ENCODE results near the gene TEP1. TPM values are rescaled to one million over a fixed set of nuclear protein-coding genes. Genes with fewer than 3 reads are reported as not detected.
A peak's percentile ranks its signal among the peaks of the same experiment; 100 is the strongest.
"Not testable (repeated sequence)": the region's sequence is repeated elsewhere in the genome, so short reads cannot be mapped to it uniquely, and the experiment has no call there.

The TEP1 gene
- total RNA-seq, 1 experiment from 2014 or later = 12.6 TPM

DNA sequence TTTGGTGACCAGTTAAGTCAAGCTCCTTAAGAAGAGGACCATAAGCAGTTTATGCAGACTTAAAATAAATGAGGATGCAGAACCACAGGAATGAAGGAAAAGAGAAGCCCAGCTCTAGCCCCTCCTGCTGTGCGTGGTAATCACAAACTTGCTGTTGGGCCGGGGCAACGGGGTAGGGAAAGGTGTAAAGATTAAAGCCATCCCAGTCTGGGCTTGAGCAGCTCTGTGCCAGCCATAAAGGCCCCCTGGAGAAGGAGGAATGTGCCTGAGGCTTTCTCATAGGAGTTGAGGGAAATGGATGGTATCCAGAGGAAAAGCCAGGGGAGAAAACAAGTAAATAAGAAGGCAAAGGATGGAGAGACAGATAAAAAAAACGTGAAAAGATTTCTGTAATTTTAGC lies 25.1 kb downstream of the TEP1 start:
- DNase-seq (ENCODE audit: low spot score) = no peak

DNA sequence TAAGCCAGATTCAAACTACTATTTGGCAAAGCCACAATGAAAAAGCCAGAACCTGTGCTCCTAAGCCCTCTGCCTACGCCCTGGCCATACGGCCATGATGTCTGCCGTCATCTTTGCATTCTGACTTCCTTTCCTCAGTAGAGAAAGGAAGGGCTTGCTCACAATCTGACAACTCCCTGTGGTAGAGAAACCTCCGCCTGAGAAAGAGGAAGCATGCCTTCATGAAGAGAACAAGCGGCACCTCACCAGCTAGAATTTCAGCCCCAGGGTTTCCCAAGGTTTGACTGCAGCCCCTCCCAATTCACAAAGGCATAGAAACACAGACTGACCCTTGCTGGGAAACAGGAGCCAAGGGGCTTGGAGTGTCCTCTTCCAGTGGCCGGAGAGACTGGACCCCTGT lies 25.7 kb downstream of the TEP1 start:
- DNase-seq (ENCODE audit: low spot score) = no peak

DNA sequence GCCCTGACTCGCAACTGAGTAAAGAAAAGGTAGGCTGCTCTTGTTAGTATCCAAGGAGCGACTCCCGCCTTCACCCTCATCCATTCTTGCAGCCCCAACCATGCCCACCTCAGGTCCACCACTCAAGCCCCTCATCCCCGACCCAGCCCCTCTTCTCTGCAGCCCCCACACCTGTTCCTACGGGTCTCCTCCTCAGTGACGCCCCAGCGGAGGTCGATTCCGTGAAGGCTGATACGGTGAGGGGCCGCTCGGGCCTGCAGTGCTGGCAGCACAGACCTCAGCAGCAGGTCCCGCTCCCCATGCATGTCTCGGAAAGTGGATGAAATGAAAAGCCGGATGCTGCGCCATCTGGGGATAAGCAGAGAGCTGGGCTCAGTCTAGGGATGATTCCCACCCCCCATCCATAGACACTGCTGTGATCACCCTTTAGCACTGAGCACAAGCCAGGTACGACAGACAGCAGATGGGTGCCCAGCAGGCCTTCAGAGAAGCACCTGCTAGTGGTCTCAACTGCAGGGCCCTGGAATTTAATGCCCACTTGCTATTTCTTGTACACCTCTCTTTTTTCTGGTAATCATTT lies 26.9 kb downstream of the TEP1 start:
- DNase-seq (ENCODE audit: low spot score) = no peak

DNA sequence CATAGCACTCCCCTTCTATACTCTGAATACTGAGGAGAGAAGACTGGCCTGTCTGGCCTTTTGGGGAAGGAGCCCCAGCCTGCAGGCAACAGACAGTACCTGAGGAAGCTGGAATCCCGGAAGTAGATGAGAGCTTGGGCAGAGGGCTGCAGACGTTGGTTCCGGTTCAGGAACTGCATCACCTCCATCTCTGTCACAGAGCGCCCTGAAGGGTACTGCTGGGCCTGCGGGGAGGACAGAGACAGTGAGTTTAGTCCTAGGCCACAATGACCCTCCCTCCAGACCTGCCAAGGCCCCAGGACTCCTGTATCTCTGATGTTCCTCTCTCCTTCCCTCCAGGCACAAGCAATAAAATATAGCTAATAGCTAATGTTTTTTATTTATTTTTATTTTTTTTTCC lies 28.4 kb downstream of the TEP1 start:
- no peak for DNase-seq (ENCODE audit: low spot score)

DNA sequence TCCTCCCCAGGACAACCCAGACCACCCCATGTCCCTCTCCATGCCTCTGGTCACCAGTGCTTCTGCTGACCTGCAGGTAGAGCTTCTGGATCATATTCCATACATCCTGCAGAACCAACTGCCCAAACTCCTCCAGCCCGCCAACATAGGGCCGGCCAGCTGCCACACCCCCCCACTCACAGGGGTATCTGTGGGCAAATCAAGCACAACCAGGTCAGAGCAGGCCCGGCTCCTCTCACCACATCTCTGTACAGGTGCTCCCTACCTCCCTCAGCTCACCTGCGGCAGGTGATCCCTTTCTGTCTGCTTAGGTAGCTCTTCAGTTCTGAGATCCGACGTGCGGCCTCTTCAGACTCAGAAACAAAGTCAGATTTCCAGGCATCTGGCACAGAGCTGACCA lies 29.0 kb downstream of the TEP1 start:
- DNase-seq (ENCODE audit: low spot score) = no peak

DNA sequence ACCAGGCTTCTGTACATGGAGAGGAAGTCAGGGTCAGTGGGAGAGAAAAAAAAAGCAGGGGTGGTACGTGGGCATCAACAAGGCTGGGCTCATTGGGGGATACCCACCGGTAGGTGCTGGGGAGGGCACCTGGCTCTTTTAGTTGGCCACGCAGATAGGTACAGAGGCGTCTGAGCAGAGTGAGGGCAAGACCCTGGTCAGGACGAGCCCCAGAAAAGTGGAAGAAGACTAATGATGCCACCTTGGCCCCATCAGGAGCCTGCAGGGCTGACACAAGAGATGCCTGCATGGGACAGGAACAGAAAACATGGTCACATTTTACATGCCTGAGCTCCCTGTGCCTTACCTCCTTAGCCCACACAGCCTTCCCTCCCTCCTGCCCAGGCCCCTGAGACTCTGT lies 29.7 kb downstream of the TEP1 start:
- DNase-seq (ENCODE audit: low spot score) = no peak

DNA sequence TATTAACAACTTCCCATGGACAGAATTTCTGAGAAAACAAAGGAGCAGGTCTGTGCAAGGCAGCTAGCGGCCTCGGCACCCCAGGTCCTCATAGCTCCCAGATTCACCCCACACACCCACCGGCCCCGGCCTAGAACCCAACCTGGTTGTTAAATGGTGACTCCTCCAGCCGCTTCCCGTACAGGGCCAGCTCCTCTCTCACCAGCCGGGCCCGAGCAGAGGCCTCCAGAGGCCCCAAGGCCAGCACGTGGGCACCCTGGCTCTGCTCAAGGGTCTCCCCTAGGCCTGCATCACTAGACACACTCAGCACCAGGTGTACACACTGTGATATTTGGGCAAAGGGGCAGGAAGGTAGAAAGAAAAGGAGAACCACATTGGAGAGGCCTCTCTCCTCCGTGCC lies 30.3 kb downstream of the TEP1 start:
- no peak for DNase-seq (ENCODE audit: low spot score)

DNA sequence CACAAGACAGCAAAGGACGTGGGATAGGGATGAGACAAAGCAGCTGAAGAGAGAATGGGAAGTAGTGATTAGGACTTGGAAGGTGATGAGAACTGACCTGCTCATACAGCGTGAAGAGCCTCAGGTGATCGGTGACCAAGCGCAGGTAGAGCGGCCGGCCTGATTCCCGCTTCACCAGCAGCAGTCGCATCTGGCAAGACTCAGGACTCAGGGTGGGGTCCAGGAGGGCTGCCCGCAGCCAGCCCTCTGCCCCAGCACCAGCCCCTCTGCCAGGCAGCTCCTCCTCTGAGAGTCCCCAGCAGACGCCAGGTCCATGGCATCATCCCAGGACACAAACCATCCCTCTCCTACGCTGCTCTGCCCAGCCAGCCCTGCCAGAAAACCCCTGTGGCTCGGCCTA lies 30.8 kb downstream of the TEP1 start:
- no peak for DNase-seq (ENCODE audit: low spot score)

DNA sequence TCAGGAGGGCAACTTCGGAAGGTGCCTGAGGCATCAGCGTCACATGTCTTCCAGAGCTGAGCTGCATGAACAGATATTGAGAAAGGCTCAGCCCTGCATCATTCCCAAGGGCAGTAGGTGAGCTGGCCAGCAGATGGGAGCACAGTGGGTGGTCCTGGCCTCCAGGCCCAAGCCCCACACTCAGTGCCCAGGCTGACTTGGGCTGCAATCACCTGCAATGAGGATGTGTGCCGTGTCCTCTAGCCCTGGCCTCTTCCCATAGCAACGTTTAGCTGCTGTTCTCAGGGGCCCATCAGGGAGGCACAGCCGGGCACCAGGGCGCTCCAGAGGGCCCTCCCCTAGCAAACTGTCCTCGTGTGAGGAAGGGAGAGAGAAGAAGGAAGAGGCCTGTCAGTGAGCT lies 32.0 kb downstream of the TEP1 start:
- DNase-seq (ENCODE audit: low spot score) = no peak

DNA sequence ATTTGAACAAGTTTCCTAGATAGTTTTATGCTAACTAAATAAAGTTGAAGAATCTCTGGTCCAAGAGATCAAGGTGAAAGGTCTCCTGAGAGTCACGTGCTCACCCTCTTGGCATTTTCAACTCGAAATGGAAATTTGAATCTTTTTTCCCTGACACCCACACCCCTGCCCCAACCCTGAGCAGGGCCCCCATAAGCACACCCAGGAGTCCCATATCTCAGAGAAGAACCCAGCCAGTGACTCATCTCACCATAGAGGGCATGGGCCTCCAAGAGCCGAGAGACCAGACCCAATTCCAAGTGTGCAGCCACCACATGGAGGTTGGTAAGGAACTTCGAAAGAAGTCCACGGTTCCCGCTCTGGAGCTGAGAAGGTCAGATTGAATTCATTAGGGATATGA lies 32.6 kb downstream of the TEP1 start:
- DNase-seq (ENCODE audit: low spot score) = no peak

DNA sequence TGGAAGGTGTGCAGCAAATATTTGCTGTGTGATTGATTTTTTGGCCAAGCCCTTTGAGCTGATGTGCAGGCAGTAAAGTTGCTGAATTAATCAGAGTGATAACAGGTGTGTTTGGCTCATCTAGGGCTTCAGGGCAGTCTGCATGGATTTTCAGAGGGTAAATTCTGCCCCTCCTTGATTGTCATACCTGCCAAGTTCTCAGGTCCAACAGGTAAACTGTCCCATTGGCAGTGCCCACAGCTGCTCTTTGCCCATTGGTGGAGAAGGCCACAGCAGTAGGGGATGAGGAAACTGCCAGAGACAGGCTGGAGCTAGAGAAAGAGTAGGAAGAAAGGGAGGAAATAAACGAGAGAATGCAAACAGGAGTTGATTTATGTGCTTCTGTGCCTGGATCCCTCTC lies 33.6 kb downstream of the TEP1 start:
- no peak for DNase-seq (ENCODE audit: low spot score)

DNA sequence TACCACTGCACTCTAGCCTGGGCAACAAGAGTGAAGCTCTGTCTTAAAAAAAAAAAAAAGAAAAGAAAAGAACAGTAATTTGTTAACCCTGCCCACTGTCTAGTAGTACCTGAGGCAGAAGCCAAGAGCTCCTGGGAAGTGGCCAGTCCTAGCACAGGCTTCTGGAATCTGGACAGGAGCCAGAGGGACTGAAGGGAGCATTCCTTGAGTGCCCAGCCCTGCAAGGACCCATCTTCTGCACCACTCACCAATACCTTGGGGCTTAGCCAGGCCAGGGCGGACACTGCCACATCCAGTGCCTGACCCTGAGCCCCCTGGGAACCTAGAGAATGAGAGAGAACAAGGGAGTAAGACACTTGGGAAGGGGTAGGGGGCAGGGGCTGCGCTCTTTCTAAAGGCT lies 36.1 kb downstream of the TEP1 start:
- no peak for DNase-seq (ENCODE audit: low spot score)

DNA sequence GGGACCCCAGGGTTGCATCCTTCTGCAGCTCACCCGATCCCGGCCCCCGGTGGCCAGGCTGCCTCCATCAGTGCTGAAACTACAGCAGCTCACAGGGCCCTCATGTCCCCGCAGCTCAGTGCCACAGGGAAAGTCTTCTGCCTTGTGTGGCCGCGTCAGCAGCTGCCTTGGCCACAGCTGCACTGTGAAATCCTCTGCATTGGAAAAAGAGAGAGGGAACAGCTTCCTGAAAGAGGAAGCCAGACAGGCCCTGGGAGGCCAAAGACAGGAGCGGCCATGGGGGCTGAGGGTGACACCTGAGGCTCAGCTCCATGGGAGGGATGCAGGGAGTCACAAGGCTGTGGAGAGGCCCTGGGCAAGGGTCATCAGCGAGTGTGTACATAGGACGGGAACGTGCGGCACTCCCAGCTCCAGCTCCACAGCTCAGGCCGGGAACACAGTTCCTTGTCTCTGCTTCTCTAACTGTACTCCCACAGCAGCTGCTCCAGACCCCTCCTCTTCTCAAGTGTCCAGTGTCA lies 37.2 kb downstream of the TEP1 start:
- no peak for DNase-seq (ENCODE audit: low spot score)

DNA sequence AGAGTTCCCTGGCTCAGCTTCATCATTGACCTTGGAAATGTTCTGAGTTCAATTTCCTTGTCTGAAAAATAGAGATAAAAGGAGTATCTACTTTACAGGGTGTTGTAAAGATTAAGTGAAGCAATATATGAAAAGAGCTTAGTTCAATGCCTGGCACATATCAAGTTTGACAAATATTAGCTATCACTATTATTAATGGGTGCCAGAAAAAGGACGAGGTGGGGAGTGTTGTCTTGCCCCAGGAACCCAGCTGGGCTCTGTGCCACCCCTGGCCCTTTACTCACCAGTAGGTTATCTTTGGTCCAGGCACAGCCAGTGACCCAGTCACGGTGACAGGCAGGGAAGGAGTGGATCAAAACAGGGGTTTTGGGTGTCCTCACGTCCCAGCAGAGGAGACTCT lies 37.8 kb downstream of the TEP1 start:
- DNase-seq (ENCODE audit: low spot score) = no peak

DNA sequence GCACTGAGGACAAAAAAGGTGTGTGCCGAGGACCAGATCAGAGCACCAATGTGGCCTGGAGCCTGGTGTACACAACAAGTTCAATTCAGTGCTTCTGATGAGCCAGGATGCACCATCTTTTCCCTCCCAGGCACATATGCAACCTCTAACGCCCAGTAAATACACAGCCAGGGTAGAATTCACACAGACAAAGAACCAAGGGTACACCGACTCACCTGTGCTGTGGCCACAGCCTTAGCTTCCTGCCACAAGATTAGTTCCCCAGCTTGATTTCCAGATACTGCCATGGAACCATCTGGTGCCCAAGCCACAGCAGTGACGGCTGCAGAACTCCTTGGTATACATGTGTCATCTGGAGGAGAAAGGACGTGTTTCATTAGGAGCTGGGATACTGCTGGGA lies 40.5 kb downstream of the TEP1 start:
- DNase-seq (ENCODE audit: low spot score) = no peak

DNA sequence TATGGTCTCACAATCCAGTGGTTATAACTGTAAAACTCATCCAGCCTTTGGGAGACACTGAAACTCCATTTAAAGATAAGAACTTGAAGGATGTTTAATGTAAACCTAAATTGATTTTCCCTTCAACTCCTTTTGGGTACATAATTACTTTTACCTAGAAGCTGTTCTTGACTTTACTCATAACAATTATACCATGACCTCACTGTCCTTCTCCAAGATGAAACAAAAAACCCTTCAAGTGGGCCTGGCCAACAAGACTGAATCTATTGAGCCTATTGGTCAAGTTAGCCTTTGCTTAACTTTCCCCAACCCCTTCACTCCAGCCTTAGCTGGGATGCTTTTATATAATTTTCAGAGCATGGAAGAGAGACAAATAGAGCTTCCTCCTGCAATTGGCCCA lies 47.4 kb downstream of the TEP1 start:
- DNase-seq (ENCODE audit: low spot score) = no peak

DNA sequence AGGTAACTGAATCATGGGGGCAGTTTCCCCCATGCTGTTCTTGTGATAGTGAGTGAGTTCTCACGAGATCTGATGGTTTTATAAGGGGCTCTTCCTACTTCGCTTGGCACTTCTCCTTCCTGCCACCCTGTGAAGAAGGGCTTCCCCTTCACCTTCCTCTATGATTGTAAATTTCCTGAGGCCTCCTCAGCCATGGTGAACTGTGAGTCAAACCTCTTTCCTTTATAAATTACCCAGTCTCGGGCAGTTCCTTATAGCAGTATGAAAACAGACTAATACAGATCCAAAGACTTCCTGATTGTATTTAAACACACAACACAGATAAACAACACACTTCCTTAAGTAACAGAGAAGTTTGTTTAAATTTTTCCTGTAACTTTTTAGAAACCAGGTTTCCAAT lies 54.8 kb downstream of the TEP1 start:
- not testable (repeated sequence) for DNase-seq (ENCODE audit: low spot score)

DNA sequence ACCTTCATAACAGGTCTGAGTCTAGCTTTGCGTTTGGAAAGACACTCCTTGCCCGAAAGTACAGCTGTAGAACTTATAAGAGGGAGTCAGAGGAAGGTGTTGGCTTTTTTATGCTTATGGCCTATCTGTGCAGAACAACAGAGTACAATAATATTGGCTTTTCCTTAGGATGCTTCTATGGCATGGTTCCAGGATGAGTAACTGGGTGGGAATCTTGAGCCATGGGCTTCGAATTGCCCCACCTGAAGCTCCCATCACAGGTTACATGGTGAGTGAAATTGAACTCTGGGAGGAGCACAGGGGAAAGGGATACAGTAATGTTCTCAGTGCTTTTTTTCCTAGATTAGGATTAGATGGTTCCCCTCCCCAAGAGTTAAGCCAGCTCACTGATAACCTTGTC lies 56.9 kb downstream of the TEP1 start:
- no peak for DNase-seq (ENCODE audit: low spot score)

DNA sequence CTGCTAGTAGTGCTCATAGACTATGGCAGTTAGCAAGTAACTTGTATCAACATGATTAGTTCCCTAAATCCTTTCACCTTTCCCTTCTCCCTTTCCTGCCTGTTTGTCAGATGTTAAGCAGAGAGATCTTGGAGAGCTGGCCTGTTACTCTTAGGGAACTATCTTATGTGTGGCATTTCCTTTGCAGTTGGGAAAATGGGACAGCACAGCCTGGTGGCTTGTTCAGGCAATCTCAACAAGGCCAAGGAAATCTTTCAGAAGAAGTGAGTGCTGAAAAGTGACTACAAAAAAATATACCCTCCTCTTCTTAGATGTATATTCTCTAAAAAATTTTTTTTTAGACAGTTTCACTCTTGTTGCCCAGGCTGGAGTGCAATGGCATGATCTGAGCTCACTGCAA lies 62.4 kb downstream of the TEP1 start:
- DNase-seq (ENCODE audit: low spot score) = no peak

DNA sequence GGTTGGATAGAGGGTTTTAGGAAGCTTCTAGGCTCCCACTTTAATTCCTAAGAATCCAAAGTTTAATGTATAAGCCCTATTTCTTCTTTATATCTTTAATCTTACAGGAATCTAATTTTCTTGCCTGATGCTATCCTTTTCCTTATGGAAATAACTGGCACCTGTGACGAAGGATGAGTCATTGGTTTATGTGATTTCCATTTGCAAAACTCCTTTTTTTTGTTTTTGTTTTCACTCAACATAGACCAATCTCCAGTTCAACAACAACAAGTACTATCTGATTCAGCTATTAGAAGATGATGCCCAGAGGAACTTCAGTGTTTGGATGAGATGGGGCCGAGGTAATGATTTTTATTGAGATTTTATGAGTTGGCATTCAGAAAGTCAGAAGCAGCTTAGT lies 63.0 kb downstream of the TEP1 start:
- DNase-seq (ENCODE audit: low spot score) = no peak

DNA sequence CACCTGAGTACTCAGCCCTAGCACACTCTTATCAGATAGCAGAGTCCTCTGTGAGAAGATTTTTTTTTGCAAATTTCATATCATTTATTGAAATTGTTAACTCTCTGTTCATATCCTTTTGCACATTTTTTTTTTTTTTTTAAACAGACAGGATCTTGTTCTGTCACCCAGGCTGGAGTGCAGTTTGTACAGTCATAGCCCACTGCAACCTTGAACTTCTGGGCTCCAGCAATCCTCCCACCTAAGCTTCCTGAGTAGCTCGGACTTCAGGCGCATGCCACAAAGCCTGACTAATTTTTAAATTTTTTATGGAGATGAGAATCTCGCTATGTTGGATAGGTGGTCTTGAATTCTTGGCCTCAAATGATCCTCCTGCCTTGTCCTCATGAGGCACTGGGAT lies 65.6 kb downstream of the TEP1 start:
- DNase-seq (ENCODE audit: low spot score) = no peak

DNA sequence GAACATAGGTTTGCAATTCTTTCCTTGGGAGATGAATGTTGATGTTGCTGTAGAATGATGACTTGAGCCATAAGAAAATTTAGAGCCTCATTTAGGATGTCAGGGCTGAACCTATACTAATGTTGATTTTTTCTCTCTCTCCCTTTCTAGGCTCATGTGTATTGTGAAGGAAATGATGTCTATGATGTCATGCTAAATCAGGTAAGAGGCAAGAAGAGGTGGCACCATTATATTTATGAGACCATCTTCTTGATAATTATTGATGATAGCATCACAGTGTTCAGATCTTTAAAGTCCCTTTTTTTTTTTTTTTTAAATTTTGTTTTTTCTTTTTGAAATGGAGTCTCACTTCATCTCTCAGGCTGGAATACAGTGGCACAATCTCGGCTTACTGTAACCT lies 66.6 kb downstream of the TEP1 start:
- no peak for DNase-seq (ENCODE audit: low spot score)

DNA sequence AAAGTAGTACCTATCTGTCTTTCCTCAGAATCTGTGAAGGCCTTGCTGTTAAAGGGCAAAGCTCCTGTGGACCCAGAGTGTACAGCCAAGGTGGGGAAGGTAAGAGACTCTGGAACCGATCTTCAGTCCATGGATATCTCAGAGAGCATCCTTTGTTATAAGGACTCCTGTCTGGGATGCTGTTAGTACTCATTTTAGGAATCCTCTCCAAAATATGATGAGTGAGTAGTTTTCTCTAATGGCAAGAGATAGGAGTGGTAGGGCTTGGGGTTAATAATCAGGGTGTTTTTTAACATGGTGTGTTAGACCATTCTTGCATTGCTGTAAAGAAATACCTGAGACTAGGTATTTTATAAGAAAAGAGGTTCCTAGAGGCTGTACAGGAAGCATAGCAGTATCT lies 67.9 kb downstream of the TEP1 start:
- DNase-seq (ENCODE audit: low spot score) = no peak

DNA sequence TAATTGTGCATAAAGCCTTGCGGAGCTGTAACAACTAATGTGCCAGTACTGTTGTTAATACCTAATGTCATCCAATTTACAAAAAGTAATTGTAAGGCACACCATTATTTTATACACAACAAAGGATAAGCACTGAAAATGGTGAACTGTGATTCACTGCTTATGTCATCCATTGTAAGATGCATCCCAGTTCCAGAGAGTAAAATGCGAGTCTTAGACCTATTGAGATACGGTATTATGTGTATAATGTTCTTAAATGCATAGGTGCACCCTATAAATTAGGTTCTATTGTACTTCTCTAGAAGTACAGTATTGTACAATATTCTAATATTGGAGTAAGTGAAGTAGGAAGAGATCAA lies 69.5 kb downstream of the TEP1 start:
- peak; percentile 32 for DNase-seq (ENCODE audit: low spot score)

Data from HT-29 (cell line).